H1 (cell line): ENCODE results near the gene TMEM39A. TPM values are rescaled to one million over a fixed set of nuclear protein-coding genes. Genes with fewer than 3 reads are reported as not detected.

Source experiments
- CTCF ChIA-PET: fragments of 300-600 bp; sonication (Branson Sonifier 250); formaldehyde crosslinking; loops from one replicate; lab custom pipeline; 2021; ENCODE audit not compliant: partially characterized antibody; lab: Charles Lee
- POLR2A ChIA-PET: fragments of 300-600 bp; sonication (Branson Sonifier 250); formaldehyde crosslinking; loops from one replicate; lab custom pipeline; 2021; ENCODE audit warnings: inconsistent platforms; ENCODE audit not compliant: partially characterized antibody; lab: Charles Lee
- DNase-seq, 2 experiments: peaks; one replicate each; pipeline versions ENCODE4 v3.0.0 to v3.0.0-alpha.2; 2010 to 2022; ENCODE audit warnings: low spot score in 2 of 2, low read depth in 1 of 2, mixed read lengths in 1 of 2
- FAIRE-seq: peaks from 2 replicates; lab custom pipeline; 2011; peaks lifted over from hg19 to GRCh38; lab: Jason Lieb, UNC
- H2AFZ ChIP-seq: 2 replicates; pipeline ENCODE4 v1.8.1; 2012; ENCODE audit warnings: low read length, inconsistent platforms
- H2AK5ac ChIP-seq: 2 replicates; pipeline ENCODE4 v1.6.1; 2013; ENCODE audit warnings: low read depth, low read length
- H2BK120ac ChIP-seq: replicated peaks from 2 replicates; pipeline ENCODE3; 2013; ENCODE audit warnings: low read depth, low read length, inconsistent platforms
- H2BK12ac ChIP-seq: 2 replicates; pipeline ENCODE4 v1.6.1; 2013; ENCODE audit warnings: low read depth, low read length
- H2BK15ac ChIP-seq: 2 replicates; pipeline ENCODE4 v1.6.1; 2013; ENCODE audit warnings: low read length
- H2BK20ac ChIP-seq: 2 replicates; pipeline ENCODE4 v1.6.1; 2013; ENCODE audit warnings: low read length
- H2BK5ac ChIP-seq: 2 replicates; pipeline ENCODE4 v1.6.1; 2013; ENCODE audit warnings: low read depth, low read length
- H3K14ac ChIP-seq: 2 replicates; pipeline ENCODE4 v1.6.1; 2013; ENCODE audit warnings: inconsistent platforms; ENCODE audit not compliant: insufficient read length
- H3K18ac ChIP-seq: 2 replicates; pipeline ENCODE4 v1.6.1; 2013; ENCODE audit warnings: low read length; ENCODE audit errors: extremely low read depth
- H3K23ac ChIP-seq: 2 replicates; pipeline ENCODE4 v1.6.1; 2013; ENCODE audit warnings: inconsistent platforms; ENCODE audit not compliant: insufficient read length
- H3K23me2 ChIP-seq: 2 replicates; pipeline ENCODE4 v1.6.1; 2013; ENCODE audit warnings: low read depth, low read length
- H3K27ac ChIP-seq: 2 replicates; pipeline ENCODE4 v1.6.1; 2011; ENCODE audit warnings: low read depth, low read length, inconsistent platforms
- H3K27me3 ChIP-seq, 4 experiments: replicated peaks in 1 of 4; 1 replicate in 1 of 4; 2 replicates in 3 of 4; pipeline versions ENCODE4 v1.6.1 to v1.8.1; 2011 to 2013; ENCODE audit warnings: low read length in 3 of 4, mild to moderate bottlenecking in 3 of 4, inconsistent platforms in 2 of 4, mixed read lengths in 2 of 4, moderate library complexity in 1 of 4; ENCODE audit not compliant: control insufficient read depth in 3 of 4, insufficient read depth in 3 of 4; ENCODE audit errors: extremely low read depth in 1 of 4
- H3K36me3 ChIP-seq, 4 experiments: 2 replicates each; pipeline versions ENCODE4 v1.6.1 to v1.8.1; 2011 to 2013; ENCODE audit warnings: mild to moderate bottlenecking in 4 of 4, low read length in 3 of 4, moderate library complexity in 2 of 4, control low read depth in 1 of 4, inconsistent platforms in 1 of 4; ENCODE audit not compliant: insufficient read depth in 4 of 4, control insufficient read depth in 2 of 4
- H3K4ac ChIP-seq: replicated peaks from 2 replicates; pipeline ENCODE3; 2013; ENCODE audit warnings: low read length, low read depth, mixed read lengths, inconsistent platforms; ENCODE audit not compliant: insufficient read length
- H3K4me1 ChIP-seq, 4 experiments: replicated peaks in 1 of 4; 1 replicate in 1 of 4; 2 replicates in 3 of 4; pipeline versions ENCODE4 v1.6.1 to v1.8.1; 2011 to 2013; ENCODE audit warnings: low read length in 3 of 4, inconsistent platforms in 2 of 4, mixed read lengths in 1 of 4; ENCODE audit not compliant: insufficient read depth in 4 of 4, control insufficient read depth in 3 of 4
- H3K4me2 ChIP-seq, 2 experiments: 2 replicates each; pipeline versions ENCODE4 v1.6.1 to v1.8.1; 2011 to 2013; ENCODE audit warnings: low read depth in 2 of 2, low read length in 2 of 2, control low read depth in 1 of 2, inconsistent platforms in 1 of 2, mild to moderate bottlenecking in 1 of 2; ENCODE audit not compliant: insufficient read depth in 1 of 2
- H3K4me3 ChIP-seq, 4 experiments: fragments of 200-600, 300-600 bp in 1 of 4; sonication (generic), shearing (Covaris generic), sonication (Bioruptor Twin) in 1 of 4; 2 replicates each; pipeline versions ENCODE4 v1.5.1 to v1.8.1; 2011 to 2016; ENCODE audit warnings: low read length in 4 of 4, low read depth in 3 of 4, control low read depth in 2 of 4, inconsistent platforms in 2 of 4, mild to moderate bottlenecking in 2 of 4, mixed read lengths in 1 of 4, moderate library complexity in 1 of 4; ENCODE audit not compliant: insufficient read depth in 2 of 4; ENCODE audit errors: extremely low read depth in 1 of 4
- H3K56ac ChIP-seq: replicated peaks from 2 replicates; pipeline ENCODE3; 2013; ENCODE audit warnings: low read depth, mild to moderate bottlenecking, mixed read lengths, low read length, inconsistent platforms; ENCODE audit not compliant: insufficient read length
- H3K79me1 ChIP-seq: 2 replicates; pipeline ENCODE4 v1.6.1; 2013; ENCODE audit warnings: low read depth, low read length, control low read depth
- H3K79me2 ChIP-seq, 2 experiments: 2 replicates each; pipeline versions ENCODE4 v1.6.1 to v1.8.1; 2012 to 2013; ENCODE audit warnings: low read length in 2 of 2, mild to moderate bottlenecking in 2 of 2, inconsistent platforms in 1 of 2; ENCODE audit not compliant: insufficient read depth in 2 of 2, control insufficient read depth in 1 of 2
- H3K9ac ChIP-seq, 4 experiments: replicated peaks in 1 of 4; 1 replicate in 1 of 4; 2 replicates in 3 of 4; pipeline versions ENCODE4 v1.6.1 to v1.8.1; 2011 to 2013; ENCODE audit warnings: low read depth in 3 of 4, low read length in 3 of 4, control low read depth in 2 of 4, mild to moderate bottlenecking in 2 of 4, moderate library complexity in 2 of 4, inconsistent platforms in 1 of 4; ENCODE audit errors: extremely low read depth in 1 of 4
- H3K9me3 ChIP-seq, 2 experiments: 2 replicates each; pipeline versions ENCODE4 v1.6.1 to v1.8.1; 2012 to 2013; ENCODE audit warnings: mild to moderate bottlenecking in 2 of 2, moderate library complexity in 2 of 2, control low read depth in 1 of 2, inconsistent platforms in 1 of 2, low read depth in 1 of 2, low read length in 1 of 2, mixed read lengths in 1 of 2; ENCODE audit not compliant: insufficient read depth in 2 of 2
- H4K20me1 ChIP-seq, 2 experiments: replicated peaks in 1 of 2; 2 replicates each; pipeline versions ENCODE3 to v1.8.1; 2011 to 2013; ENCODE audit warnings: inconsistent platforms in 2 of 2, low read length in 2 of 2, mild to moderate bottlenecking in 1 of 2; ENCODE audit not compliant: insufficient read depth in 2 of 2, control insufficient read depth in 1 of 2
- H4K5ac ChIP-seq: 2 replicates; pipeline ENCODE4 v1.6.1; 2013; ENCODE audit warnings: low read length, low read depth, mixed read lengths, inconsistent platforms; ENCODE audit not compliant: insufficient read length
- H4K8ac ChIP-seq: 2 replicates; pipeline ENCODE4 v1.8.0; 2013; ENCODE audit warnings: mild to moderate bottlenecking, moderate library complexity, low read length, inconsistent platforms; ENCODE audit not compliant: insufficient read depth; ENCODE audit errors: extremely low read depth
- H4K91ac ChIP-seq: replicated peaks from 2 replicates; pipeline ENCODE3; 2013; ENCODE audit warnings: low read length, mixed read lengths, inconsistent platforms; ENCODE audit not compliant: insufficient read length
- BRCA1 ChIP-seq: IDR thresholded peaks from 2 replicates; pipeline ENCODE4 v1.6.1; 2012; ENCODE audit warnings: low read depth, low read length, improper control_type of control experiment
- EP300 ChIP-seq, 2 experiments: IDR thresholded peaks; 1 replicate in 1 of 2; 2 replicates in 1 of 2; pipeline ENCODE4 v1.6.1; 2011 to 2012; ENCODE audit warnings: low read depth in 2 of 2, low read length in 2 of 2, mild to moderate bottlenecking in 2 of 2, borderline replicate concordance in 1 of 2, inconsistent platforms in 1 of 2, moderate library complexity in 1 of 2
- MAFK ChIP-seq: IDR thresholded peaks from 2 replicates; pipeline ENCODE4 v1.6.1; 2012; ENCODE audit warnings: low read depth, mild to moderate bottlenecking, improper control_type of control experiment, low read length
- WGBS, 2 experiments: shearing (Covaris generic) in 1 of 2; methylation state at CpG; one replicate each; pipeline versions ENCODE4 v1.1.6 to v1.1.7; 2013 to 2015; ENCODE audit warnings: low lambda C conversion rate in 2 of 2, mixed read lengths in 2 of 2, inconsistent platforms in 1 of 2, low coverage in 1 of 2, missing lambda C conversion rate in 1 of 2; ENCODE audit not compliant: insufficient replicate concordance in 2 of 2, insufficient coverage in 1 of 2, insufficient read length in 1 of 2; ENCODE audit errors: extremely low coverage in 1 of 2, missing lambda C conversion rate in 1 of 2; 5-methylcytosine and 5-hydroxymethylcytosine counted together
- polyA plus RNA-seq, 7 experiments: library from polyadenylated mRNA; depleted of rRNA in 3 of 7; stranded (reverse) in 5 of 7; unstranded in 2 of 7; fragments of >200 nt in 5 of 7; fragments of 200-250 nt in 2 of 7; gene quantifications; 1 replicate in 5 of 7; 2 replicates in 1 of 7; 4 replicates in 1 of 7; pipeline versions ENCODE4 v1.2.1 to v1.2.3, GENCODE V29; 2011 to 2013; ENCODE audit warnings: missing spikeins in 2 of 7, mixed read lengths in 2 of 7
- total RNA-seq: library from RNA; stranded (reverse); fragmentation: NEBNext Ultra II Directional; extraction: Animal tissue kit (Norgen Biotek cat#: 25700); gene quantifications from 2 replicates; pipeline ENCODE4 v1.2.1, GENCODE V29; 2021

TMEM39A gene
- total and polyA plus RNA-seq, 2 of the 8 experiments (the other 6 are each of a cell fraction or from before 2014, with no cell fraction given) = 26.8 to 36.1 TPM

DNA sequence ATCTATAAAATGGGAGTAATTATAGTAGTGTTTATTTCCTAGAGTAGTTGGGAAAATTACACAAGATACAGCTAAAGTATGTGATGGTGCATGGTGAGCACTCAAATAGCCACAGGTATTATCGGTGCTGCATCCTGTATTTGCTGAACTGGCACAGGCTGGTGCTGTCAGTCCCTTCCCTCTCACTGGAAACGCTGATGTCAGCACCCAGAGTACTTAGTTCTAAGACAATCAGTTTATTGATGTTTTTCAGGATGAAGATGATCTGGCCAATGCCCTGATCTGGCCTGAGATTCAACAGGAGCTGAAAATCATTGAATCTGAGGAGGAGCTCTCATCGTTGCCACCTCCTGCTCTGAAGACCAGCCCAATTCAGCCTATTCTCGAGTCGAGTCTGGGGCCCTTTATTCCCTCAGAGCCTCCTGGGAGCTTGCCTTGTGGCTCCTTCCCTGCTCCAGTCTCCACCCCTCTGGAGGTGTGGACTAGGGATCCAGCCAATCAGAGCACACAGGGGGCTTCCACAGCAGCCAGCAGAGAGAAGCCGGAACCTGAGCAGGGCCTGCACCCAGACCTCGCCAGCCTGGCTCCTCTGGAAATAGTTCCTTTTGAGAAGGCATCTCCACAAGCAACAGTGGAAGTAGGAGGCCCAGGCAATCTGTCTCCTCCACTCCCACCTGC is 49.7 kb downstream of the TMEM39A start:
- WGBS, 2 experiments = 85% methylated on average over 7 of the region's 7 CpGs; no CpG with 5 or more reads in 1 of the 2 experiments

More for the DNA sequence above, 49.7 kb downstream of the TMEM39A start:
- no peak overlapping the region for H2BK5ac ChIP-seq
- no peak overlapping the region for H3K14ac ChIP-seq
- no peak overlapping the region for H3K56ac ChIP-seq
- H3K4ac ChIP-seq = no peak overlapping the region
- no peak overlapping the region for H2AK5ac ChIP-seq
- no peak overlapping the region for H3K9ac ChIP-seq
- FAIRE-seq (no peak), DNase-seq (no peak)
- no peak overlapping the region for H2AFZ ChIP-seq
- H3K9me3 ChIP-seq = no peaks in the 10 kb centered on the region
- no peak overlapping the region for H2BK20ac ChIP-seq
- no peaks in the 10 kb centered on the region for H3K36me3 ChIP-seq
- CTCF ChIA-PET = no interaction called here
- H2BK15ac ChIP-seq = no peak overlapping the region
- no peak overlapping the region for H4K5ac ChIP-seq
- no peak overlapping the region for H2BK120ac ChIP-seq
- no peaks in the 10 kb centered on the region for H4K20me1 ChIP-seq
- H3K79me2 ChIP-seq = no peaks in the 10 kb centered on the region
- POLR2A ChIA-PET = interaction anchor here (1.2 kb wide), 1 partner anchor 9 kb away, joined by 4 read pairs; no protein-coding TSS in a partner anchor
- no peak overlapping the region for H2BK12ac ChIP-seq
- H3K4me3 ChIP-seq = no peak overlapping the region
- no peaks in the 10 kb centered on the region; a peak in 1 of 7 replicates for H3K4me1 ChIP-seq
- H3K18ac ChIP-seq = no peak overlapping the region
- H4K91ac ChIP-seq = no peak overlapping the region
- TF ChIP-seq EP300 (IDR thresholded peaks at IDR 0.05; ENCODE audit: borderline replicate concordance in 1 of 2, low read depth in 2 of 2, low read length in 2 of 2) (no peak), BRCA1 (no peak), MAFK (peak; percentile 23; the same call in 1 of the 2 replicates)
- H4K8ac ChIP-seq = no peak overlapping the region
- no peaks in the 10 kb centered on the region; a peak in 1 of 7 replicates for H3K27me3 ChIP-seq
- no peak overlapping the region for H3K4me2 ChIP-seq
- H3K27ac ChIP-seq = no peak overlapping the region
- no peaks in the 10 kb centered on the region for H3K79me1 ChIP-seq
- H3K23ac ChIP-seq = no peak overlapping the region
- no peaks in the 10 kb centered on the region for H3K23me2 ChIP-seq
